CMK (cell line): ENCODE results near the gene ACOT13.
"Not testable (repeated sequence)": the region's sequence is repeated elsewhere in the genome, so short reads cannot be mapped to it uniquely, and the experiment has no call there.

ENCODE experiments used
- DNase-seq: peaks from one replicate; pipeline ENCODE4 v3.0.0-alpha.2; 2010; ENCODE audit warnings: low read depth

Gene ACOT13

DNA sequence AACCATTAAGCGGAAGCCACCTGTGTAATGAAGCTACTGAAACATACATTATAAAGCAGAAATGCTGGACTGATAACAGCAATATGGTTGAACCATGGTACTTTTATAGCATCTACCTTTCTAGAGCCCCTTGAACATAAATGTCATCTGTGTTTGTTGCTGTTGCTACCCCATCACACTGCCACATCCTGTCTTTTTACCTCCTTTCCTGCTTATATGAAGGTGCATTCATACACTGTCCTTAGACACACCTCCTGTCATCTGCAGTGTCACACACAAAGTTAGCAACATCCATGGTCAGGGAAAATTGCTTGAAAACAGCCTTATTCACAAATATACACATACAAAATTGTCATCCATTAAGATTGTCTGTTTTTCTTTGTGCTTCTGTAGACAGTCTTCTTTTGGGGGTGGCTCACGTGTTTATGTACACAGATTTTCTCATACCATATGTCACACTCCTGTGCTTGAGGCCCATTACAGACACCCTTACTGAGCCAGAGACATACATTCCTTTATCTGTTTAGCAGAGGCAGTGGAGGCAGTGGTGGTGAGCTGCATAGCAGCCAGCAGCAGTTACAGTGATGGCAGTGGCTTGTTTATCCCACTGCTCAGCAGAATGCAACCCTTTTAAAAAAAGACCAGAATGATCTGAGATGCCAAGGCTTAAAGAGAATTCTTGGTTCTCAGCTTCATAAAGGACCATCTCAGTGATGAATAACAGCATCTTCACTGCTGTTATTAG is 26.1 kb downstream of the ACOT13 start:
- DNase-seq = no peak

DNA sequence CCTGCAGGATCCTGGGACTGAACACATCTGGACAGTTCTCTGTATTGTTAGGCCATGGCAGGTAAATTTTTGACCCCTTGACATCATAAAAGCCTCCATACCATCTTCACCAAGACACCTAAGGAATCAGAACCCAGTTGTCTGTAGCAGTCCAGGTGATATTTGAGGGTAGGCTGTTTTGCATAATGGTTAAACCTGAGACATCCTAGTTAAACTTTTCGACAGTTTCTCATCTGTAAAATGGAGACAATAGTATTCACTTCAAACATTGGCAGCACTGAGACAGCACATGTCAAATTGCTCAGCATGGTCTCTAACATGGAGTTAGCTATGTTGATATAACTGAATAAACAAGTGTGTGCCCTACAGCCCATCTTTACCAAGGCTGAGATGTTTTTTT is 27.3 kb downstream of the ACOT13 start:
- DNase-seq = no peak

DNA sequence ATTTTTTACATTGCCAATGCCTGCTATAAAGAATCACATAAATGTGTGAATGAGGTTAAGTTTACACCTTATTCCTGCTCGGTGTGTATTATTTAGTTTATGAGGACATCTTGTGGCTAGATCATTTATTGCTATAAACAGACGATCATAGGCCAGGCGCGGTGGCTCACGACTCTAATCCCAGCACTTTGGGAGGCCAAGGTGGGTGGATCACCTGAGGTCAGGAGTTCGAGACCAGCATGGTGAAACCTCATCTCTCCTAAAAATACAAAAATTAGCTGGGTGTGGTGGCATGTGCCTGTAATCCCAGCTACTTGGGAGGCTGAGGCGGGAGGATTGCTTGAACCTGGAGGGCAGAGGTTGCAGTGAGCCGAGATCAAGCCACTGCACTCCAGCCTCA is 28.8 kb downstream of the ACOT13 start:
- DNase-seq = not testable (repeated sequence)

DNA sequence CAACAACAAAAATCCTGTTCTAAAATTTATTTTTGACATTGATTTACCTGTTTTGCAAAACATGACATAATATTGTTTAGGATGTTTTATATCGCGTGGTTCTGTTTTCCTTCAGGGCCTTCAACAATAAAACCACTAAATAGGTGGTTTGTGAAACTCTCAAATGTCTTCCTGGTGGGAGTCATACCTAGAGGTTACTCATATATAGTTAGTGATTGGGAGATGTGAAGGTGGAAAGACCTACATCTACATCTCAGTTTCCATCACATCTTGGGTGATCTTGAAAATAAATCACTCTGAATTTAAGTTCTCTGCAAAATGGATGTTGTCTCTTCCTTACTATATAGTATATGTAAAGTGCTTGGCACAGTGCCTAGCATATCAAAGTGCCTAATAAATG is 29.2 kb downstream of the ACOT13 start:
- no peak for DNase-seq

DNA sequence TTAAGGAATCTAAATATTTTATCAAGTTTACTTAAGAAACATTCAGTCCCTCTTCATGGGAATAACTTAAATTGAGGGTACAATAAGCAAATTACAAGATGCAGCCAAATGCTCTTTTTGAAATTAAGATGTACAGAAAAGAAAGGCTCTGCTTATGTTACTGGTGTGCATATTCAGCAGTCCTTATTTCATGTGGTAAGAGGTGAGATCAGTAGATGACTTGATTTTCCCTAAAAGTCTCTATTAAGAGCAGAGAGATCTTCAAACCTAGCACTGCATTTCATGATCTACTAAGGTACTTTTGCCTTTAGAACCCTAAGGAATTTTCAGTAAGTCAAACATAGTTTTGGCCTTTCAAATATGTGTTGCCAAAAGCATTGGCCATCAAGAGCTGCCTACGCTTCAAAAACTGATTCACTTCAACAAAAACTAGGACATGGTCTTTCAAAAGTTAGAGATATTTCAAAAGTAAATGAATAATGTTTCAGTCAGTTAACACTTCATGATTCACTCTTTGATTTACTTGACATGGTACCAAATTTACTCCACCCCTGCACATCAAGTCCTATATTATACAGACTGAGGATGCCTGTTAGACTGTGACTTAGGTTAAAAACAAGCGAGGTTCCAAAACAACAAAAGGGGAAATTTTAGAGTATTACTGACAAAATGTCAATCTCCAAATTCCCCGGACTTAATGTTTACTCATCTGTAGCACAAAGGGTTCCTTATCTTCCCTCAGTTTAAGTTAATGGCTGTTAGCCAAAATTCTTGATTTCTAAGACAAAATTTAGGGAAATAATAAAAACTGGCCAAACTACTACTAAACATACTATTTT is 32.9 kb downstream of the ACOT13 start:
- DNase-seq = no peak

DNA sequence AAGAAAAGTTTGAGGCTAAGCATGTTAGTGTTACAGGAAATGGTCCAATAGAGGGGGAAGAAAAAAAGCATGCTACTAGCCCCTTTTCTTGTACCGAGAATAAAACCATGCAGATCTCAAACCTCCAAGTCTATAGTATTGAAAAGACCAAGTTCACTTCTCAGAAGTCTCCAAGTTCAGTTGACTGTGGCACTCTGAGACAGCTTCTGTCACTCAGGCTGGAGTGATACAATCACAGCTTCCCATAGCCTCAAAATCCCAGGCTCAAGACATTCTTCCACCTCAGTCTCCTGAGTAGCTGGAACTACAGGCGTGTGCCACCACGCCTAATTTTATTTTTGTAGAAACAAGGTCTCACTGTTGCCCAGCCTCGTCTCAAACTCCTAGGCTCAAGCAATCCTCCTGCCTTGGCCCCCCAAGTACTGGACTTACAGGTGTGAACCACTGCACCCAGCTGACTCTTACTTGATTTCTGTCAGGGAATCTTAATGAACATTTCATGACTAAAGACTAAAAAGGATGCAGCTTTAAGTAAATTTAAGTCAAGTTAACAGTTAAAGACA is 35.9 kb downstream of the ACOT13 start:
- DNase-seq = no peak

DNA sequence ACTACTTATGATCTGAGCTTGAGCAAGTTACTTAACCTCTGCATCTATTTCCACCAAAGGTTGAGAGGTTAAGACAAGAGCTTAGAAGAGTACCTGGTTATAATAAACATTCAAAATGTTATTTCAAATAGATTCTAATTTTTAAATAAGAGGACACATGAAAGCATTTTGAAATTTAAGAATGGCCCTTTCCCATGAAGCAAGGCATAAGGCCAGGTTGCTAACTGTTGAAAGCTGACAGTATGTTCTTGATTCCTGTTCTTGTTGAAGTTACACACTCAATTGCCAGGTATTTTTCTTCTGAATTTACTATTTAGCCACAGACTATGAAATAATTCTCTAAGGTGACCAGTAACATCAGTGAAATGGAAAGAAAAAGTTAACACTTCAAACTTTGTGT is 37.6 kb downstream of the ACOT13 start:
- DNase-seq = no peak

DNA sequence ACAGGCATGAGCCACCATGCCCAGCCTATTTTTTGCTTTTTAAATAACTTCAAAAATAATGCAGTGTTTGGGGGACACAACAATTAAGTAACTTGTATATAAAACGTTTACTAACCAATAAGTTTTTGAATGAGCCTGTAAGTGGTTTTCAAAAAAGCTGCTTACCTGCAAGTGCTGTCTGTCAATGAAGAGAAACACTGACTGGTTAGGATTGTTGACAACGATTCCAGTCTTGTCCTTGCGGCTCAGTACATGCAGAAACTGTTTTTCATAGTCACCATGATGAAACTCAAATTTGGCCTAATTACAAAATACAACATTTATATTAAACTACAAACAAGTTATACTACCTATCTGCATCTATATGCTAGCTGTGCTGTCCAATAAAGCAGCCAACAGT is 41.7 kb downstream of the ACOT13 start:
- DNase-seq = no peak

DNA sequence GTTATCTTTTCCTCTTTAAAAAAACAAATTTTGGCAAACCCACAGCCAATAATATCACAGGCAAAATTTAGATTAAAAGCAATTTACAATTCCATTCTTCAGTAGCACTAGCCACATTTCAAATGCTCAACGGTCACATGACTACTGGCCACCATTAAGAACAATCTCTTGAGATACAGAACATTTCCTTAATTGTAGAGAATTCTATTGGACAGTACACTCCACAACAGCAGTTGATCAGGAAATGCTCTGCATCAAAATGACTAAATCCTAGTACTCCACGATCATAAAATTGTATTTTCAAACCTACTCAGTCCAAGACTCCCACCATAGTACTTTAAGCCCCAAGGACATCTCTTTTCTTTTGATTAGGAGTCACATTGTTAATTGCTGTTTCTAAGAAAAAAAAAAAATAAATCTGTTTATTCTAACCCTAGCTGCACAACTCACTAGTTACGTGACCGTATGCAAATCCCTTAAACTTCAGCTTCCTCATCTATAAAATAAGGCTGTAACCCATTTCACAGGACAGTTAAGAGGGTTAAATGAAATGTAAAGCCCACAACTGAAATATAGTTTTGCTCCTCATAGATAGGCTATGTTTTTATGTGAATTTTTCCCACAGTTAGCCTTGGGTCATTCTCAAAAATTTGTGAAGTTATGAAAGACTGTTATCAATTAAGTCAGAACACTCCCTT is 42.3 kb downstream of the ACOT13 start:
- DNase-seq = no peak

DNA sequence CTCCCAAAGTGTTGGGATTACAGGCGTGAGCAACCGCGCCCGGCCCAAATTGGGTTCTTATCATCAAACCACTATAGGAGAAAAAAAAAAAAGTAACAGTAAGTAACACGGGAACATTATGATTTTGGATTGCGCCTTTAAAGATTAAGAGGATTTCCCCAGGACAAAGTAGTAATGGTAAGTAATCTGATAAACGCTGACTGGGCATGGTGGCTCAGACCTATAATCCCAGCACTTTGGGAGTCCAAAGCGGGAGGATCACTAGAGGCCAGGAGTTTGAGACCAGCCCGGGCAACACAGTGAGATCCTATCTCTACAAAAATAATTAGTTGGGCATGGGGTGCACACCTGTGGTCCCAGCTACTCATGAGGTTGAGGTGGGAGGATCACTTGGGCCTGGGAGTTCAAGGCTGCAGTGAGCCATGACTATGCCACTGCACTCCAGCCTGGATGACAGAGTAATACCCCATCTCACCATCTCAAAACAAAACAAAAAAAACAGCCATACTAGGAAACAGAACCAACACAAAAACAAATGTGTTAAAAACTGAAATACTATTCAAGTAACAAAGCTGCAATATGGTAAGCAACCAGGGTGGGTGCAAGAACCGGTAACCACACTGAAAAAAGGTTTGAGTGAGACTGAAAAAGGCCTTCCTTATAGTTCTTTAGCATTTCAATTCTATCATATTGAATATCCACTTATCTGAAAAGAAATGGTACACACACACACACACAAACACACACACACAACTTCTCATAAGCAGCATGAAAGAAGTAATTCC is 43.8 kb downstream of the ACOT13 start:
- no peak for DNase-seq

DNA sequence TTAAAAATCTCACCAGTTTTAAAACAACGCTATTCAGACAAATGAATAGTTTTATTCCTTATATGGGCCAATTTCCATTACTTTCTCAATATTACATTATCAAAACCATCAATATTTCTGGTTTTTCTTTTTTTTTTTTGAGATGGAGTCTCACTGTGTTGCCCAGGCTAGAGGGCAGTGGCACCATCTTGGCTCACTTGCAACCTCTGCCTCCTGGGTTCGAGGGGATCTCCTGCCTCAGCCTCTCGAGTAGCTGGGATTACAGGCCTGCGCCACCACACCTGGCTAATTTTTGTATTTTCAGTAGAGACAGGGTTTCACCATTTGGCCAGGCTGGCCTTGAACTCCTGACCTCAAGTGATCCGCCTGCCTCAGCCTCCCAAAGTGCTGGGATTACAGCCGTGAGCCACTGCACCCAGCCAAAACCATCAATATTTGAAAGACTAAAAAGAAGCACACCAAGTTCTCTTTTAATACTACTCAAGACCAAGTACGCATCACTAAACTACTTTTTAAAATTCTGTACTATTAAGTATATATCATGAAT is 49.8 kb downstream of the ACOT13 start:
- DNase-seq = not testable (repeated sequence)

DNA sequence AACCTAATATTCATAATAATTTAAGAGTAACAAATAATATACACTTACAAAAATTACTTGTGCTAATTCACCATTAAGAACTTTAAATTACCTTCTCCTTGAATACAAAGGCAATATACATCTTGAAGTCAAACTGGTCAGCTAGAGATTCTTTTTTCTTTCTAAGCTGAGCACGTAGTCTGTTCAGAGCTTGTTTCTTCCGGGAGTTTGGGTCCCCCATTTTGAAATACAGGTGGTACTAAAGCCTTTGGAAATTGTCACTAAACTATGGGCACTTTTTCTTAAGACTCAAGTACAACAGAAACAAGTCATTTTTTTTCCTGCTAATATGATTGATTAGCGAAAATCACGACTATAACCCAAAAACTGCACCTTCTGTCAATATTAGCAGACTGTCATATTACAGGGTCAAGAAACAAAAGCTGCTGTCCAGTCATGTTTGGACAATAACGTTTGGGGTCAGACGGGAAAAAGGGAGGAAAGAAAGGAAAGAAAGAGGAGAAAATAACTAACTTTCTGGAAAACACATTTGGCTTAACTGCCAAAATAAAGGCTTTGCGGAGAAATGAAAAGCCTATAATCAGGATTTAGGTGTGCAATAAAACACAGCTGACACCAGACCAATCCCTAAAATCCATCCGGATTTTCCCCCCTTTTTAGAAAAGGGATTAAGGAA is 51.7 kb downstream of the ACOT13 start:
- no peak for DNase-seq

DNA sequence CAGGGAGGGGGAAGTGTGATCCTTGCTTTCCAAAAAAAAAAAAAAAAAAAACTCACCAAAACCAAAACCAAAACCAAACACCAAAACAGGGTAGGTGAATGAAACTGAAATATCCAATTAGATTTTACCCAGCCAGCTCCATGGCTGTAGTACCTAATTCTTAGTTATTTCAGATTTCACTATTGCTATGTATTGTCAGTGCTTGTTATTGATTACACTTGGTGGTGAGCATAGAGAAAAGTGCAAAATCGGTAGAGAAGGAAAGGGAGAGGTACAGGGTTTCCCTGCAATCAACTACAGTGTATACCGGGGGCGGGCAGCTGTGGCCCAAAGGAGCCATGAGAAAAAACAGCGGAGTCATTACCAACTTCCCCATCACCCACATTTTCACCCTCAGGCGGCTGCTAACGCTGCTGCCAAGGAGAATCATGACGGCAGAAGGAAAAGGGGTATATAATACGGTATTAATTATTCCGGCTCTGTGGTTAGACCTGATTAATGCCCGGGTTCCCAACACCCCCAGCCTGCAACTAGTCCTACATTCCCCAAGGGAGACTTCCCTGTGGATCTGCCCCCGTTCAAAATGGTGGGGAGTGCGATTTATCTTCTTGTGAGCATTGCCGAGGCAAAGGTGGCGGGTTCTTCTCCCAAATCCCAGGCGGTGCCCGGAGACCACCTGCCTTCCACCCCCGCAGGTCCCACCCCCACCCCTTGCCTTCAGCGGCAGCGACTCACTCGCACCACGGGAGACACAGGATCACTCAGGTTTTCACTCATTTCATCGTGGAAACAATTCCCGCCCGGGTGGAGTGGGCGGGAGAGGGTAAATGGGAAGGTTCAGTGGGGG is 52.5 kb downstream of the ACOT13 start, which contains the start of gene C6orf62:
TSS of gene C6orf62 (minus strand) at position 30 of the 847 bp plus-strand sequence. CDS start 486 bp downstream, outside the sequence.
- no peak for DNase-seq

DNA sequence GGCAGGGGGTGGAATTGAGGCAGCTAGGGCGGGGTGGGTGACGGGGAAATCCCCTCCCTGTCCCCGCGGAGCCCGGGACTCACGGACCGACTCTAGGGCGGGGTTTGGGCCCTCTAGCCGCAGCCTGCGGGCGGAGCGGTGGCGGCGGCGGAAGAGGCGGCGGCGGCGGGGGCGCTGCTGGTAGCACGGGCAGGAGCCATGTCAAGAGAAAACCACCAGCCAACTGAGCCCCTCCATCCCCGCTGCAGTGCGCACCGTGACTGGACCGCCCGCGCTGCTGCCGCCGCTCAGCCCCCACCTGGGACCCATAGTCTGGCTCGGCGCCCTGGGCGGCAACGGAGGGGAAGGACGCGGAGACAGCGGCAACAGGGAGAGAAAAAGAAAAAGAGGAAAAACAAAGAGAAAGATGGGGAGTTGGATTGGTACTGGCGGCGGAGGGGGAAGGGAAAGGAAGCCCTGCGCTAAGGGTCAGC is 53.3 kb downstream of the ACOT13 start:
- DNase-seq = no peak

DNA sequence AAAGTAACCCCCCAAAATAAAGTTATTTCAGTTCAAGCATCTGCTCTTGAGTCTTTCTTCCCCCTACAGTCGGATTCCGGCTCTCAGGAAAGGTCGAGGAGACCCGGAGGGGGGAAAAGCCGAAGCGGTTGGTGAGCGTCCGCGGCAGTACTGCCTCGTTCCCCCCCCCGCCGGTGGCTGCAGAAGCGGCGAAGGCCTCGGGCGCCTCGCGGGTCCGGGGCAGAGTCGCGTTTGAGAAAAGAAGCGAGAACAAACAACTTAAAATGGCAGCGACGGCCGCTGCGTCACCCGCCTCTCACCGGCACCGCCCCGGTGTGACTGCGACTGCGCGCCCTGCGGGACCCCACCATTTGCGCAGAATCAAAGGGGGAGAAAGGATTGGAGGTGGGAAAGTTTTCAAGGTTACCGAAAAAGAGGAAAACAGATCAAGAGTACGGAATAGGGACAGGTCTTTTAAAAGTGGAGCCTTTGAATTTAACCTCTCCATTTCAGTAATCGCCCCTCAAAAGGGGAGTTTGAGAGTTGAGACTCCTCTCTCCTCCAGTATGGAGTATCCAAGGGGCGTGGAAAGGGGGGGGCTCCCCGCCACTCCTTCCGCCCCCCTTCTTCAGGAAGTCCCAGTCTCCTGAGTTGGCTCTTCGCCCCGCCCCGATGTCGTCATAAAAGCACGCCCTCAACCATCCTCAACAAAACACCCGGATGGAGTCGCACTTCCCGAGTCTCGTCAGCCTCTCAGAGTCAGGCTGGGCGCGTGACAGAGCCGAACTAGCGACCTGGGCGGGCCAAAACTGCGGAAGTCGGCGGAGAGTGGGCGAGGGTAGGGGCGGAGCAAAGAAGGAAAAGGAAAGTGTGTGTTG is 54.0 kb downstream of the ACOT13 start:
- DNase-seq = peak; percentile 99

DNA sequence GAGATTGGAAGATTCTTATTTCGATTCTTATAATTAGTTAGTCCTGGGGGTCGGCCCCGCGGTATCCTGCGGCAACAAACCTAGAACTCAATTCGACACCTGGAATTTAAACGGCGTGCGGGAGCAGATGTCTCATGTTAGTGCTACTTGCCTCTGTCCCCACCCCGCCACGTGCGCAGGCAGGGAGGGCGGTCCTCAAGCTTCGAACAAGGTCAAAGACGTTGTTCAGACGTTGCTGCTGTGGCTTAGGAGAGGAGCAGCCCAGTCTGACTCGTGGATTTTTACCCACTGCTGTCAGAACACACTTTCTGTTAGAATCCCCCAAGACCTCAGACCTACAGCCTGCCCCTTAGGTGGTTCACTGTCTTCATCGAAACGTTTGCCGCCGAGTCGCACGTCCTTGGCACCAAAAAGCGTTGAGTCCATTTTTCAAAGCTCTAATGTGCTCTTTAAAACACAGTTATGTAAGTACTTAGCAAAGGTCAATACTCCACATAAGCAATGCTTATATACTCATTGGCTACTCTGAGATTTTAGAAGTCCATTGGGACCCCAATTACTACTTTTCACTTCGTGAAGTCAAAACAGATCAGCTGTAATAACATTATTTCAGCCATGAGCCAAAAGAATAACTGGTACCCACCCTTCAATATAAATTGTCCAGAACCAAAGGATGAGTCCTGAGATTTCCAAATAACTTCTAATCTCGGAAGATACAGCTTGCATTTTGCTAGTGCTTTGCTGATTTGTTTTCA is 54.8 kb downstream of the ACOT13 start:
- no peak for DNase-seq

DNA sequence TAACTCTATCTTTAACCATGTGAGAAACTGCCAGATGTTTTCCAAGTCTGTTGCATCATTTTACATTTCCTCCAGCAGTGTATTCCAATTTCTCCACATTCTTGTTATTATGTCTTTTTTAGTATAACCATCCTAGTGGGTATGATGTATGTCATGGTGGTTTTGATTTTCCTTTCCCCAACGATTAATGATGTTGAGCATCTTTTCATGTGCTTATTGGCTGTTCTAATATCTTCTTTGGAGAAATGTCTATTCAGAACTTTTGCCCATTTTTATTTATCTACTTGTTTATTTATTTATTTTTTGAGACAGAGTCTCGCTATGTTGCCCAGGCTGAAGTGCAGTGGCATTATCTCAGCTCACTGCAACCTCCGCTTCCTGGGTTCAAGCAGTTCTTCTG is 56.4 kb downstream of the ACOT13 start:
- no peak for DNase-seq

DNA sequence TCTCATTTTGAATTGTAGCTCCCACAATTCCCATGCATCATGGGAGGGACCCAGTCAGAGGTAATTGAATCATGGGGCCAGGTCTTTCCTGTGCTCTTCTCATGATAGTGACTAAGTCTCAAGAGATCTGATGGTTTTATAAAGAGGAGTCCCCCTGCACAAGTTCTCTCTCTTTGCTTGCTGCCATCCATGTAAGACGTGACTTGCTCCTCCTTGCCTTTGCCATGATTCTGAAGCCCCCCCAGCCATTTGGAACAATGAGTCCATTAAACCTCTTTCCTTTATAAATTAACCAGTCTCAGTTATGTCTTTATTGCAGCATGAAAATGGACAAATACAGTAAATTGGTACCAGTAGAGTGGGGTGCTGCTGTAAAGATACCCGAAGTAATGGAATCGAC is 63.8 kb downstream of the ACOT13 start:
- not testable (repeated sequence) for DNase-seq
